Fibroblast of gingiva (primary cell): Measurements from ENCODE around the gene MICAL2.

Source experiments
- DNase-seq: peaks from one replicate; pipeline ENCODE4 v3.0.0-alpha.2; 2011; ENCODE audit warnings: low read depth

Gene MICAL2

DNA sequence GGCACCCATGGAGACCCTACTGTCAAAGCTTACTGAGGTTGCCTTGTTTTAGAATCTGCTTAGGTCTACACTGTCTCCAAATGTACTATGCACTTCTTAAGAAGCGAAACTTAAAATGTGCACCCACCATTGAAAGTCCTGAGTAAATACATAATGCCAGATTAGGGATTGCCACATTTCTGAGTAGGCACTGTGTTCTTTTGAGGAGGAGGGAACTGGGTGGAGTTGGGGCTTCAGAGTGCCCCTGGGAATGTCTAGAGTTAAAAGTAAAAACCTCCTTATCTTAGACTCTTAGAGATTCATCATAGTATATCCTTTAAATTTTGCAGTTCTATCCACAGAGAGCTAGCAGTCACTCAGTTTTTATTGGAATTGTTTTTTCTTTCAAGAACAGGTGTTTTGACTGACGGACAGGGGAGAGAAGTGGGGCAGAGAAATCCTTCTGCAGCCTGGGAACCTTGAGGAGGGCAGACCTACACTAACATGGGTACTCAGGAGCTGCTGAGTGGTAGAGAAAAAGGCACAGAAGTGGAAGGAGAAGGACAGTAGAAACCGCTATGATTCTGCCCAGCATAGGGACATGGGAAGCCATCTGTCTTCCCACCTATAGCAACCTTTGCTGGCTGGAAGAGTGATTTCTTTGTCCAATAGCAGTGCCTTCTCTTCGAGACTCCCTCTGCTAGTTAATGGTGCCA lies 33.4 kb upstream of the MICAL2 start:
- peak; percentile 65 for DNase-seq

DNA sequence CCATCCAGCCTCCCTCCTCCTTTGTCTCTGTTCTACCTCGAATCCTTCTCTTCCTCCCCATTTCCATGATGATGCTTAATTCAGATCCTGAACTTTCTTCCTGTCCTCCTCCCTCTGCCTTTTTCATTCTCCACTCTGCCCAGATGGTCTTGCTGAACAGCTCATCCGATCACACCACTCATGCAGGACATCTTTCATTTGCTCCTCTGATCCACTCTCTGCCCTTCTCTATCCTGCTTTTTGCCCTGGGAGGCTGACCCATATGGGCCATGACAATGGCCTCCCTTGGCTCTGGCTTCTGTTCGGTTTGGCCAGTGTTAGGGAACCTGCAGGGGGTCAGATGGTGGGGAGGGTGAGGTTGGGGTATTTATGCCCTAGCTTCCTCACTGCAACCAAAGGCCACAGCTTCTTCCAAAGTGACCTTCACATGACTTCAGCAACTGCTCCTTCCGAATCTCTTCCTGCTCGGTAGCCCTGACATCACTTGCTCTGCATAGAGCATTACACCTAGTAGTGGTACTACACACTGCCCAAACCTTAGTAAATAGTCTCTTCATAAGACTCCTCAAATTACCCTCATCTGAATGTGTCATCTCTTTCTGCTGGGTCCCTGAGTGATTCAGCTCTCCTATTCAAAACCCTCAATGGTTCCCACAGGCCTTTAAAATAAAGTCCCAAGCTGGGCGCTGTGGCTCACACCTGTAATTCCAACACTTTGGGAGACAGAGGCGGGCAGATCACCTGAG lies 32.7 kb upstream of the MICAL2 start:
- no peak for DNase-seq

DNA sequence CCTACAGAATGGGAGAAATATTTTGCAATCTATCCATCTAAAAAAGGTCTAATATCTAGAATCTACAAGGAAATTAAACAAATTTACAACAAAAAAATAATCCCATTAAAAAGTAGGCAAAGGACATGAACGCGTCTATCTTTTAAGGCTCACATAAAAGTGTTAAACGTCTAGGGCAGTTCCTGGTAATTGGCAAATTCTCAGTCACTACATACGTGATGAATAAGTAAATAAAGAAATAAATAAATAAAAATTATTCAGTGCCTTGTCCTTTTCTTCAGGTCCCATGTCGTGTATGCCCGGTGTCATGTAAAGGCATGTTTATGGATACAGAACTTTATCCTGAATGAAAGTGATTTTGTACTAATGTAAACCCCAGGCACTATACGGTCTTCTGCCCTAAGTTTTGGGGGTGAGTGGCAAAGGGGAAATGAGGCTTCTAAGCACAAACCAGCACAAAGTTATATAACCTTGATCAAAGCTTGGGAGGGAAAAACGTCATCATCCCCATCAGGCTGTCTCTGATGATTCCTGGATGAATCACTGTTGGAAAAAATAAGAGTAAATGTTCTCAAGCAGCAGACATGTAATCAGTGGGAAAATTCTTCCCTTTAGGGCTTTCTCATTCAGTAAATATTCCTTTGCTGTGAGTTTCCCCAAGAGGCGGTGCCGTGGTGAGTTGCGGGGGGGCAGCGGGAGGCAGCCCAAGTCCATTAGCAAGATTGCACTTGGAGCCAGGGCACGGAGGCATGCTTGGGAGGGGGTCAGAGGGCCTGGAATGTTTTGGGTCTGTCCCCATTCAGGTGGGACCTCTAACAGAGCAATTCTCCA lies 30.4 kb upstream of the MICAL2 start:
- DNase-seq: peak; percentile 92

DNA sequence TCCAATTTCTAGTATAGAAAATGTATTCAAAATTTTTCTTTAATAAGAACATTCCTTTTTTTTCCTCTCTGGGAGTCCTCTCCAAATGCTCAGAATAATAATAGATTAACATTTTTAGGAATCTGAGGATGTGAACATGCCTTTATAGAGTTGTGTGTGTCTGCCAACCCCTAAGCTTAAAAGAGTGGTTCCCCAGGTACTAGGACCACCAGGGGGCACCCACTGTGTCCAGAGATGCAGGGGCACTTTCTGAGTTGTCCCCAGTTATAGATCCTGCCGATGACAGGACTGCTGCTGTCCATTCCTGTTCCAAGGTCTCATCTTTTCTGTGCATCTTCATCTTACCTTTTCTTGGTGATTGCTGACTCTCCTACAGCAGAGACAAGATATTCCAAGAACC lies 27.0 kb upstream of the MICAL2 start:
- DNase-seq: no peak

DNA sequence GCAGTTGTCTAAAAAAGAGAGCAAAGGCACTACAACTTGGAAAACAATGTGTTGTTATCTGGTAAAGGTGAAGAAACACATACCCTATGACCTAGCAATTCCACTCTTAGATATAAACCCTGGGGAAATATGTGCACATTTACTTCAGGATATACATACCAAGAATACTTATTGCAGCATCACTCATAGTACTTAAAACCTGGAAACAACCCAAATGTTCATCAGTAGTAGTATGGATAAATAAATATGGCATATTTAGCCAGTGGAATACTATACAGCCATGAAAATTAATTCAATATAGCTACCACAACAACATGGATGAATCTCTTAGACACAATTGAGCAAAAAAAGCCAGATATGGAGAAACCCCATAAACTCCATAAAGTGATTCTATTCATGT lies 26.1 kb upstream of the MICAL2 start:
- no peak for DNase-seq

DNA sequence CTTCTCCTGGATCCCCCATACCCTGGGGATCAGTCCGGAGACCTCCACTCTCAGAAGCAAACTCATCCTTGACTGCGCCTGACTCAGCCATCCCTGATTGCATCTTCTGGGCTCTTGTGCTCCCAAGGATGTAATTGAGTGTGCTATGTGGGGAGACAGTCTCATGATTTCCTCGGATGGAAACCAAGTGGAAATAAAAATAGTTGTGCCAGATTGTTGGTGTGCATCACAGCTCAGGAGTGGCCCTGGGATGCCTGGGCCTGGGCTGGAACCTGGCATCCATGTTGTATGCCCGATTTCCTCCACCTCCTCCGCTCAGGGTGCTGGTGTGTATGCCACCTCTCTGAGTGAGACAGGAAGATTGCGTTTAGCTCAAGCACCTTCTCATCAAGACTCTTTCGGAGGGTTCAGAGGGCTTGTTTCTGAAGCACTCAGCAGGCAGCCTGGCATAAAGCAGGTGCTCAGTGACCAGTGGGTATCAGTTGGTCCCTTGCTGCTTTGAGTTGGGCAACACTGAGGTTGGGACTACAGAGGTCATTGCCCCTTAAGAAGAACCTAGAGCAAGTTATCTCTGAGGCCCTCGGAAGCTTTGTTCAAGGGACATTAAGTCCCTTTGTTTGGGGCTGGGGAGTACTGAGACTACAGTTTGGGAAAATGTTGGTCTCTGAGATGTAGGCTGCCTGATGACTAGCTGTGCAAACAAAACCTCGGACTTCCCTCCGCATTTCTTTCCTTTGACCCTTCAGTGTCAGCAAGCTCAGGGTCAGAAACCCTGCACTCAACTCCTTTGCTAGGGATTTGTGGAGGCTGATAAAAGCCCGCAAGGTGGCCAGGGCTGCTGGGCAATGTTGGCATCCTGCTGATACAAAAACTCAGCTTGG lies 24.8 kb upstream of the MICAL2 start:
- DNase-seq: peak; percentile 50

DNA sequence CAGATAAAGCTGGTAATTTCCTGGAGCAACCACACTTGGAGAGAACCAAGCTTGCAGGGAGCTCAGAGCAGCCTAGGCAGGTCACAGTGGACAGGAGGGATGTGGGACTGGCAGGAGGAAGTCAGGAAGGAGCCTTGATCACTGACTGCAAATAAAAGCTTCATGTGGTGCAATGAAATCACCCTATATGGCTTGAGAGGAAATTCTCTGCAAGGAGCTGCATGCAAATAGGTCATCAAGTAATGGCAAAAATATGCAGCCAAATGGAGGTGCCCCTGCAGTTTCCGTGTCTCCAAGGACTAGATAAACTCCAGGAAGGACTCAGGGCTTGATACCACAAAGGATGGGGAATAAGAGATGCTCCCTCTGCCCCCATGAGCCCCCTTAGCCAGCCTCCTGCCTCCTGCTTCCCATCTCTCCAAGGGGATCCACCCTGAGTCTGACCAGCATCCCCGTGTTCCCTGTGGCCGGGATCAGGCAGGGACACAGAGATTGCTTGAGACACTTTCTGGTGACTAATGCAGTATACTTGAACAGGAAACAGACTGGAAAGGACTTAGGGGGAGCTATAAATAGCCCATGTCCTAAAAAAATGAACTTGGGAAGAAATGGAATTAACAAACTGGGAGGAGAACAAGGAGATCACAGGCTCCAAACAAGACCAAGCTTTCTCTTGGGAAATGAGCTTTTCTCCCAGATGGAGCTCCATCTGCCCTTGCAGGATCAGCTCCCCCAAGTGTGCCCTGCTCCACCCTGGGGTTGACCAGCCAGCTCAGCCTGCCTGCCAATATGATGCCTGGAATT lies 23.9 kb upstream of the MICAL2 start:
- peak; percentile 95 for DNase-seq

DNA sequence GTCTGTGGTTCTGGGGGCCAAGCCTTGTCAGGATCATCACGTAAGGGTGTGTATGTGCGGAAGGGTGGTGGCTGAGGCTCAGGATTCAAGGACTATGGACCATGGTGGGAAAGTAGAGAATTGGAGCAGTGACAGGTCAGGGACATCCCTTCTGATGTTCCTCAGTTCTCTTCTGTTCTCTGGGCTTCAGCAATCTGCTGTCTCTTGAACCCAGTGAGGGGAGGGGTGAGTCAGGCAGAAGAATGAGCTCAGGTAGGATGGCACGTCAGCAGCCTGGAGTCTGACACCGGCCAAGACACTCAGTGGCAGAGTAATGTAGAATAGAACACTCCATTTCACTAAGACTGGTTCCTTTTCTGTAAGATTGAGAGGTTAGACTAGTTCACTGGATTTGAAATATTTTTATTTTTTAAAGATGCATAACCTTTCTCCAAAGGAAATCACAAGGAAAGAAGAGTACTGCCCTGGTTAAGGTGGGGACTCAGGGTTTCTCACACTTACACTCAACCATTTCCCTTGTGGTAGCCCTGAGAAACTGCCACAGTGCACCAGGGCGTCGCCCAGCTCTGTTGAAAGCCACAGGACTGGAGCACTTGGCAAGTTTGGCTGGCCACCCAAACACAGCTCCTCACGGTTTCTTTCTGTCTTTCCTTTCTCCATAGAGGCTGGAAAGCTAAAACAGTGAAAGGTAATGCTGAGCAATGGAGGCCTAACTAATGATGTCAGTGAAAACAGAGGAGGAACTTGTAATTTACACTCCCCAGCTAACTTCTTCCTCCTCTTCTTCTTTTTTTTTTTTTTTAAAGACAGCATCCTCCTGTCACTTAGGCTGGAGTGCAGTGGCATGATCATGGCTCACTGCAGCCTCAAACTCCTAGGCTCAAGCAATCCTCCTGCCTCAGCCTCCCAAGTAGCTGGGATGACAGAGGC lies 23.1 kb upstream of the MICAL2 start:
- peak; percentile 82 for DNase-seq

DNA sequence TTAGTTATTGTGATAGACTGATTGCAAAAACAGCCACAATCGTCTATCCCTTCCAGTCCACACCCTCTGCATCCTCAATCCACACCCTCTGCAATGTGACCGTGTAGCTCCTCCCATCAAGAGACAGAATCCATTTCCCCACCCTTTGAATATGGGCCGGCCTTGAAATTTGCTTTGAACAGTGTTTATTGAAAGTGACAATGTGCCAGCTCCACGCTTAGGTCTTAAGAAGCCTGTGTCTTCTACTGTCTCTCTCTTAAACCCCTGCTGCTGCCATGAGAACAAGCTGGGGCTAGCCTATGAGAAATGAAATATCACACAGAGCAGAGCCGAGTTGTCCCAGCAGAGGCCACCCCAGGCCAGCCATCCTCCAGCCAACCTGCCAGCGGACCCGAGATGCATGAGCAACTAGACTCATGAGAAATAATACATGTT lies 22.3 kb upstream of the MICAL2 start:
- peak; percentile 91 for DNase-seq

DNA sequence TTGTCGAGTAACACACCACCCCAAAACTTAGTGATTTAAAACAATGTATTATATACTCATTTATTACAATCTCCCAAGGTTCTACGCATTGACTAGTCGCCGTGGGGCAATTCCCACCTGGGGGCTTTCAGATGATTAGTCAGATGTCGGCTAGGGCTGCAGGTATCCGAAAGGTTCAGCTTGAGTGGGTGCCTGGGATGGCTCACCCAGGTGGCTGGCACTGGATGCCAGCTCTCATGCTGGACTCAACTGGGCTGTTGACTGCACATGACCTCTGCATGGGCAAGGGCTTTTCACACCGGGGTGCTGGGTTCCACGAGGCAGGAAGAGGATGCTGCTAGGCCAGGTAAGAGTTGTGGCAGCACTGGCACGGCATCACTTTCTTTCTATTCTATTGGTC lies 21.9 kb upstream of the MICAL2 start:
- no peak for DNase-seq

DNA sequence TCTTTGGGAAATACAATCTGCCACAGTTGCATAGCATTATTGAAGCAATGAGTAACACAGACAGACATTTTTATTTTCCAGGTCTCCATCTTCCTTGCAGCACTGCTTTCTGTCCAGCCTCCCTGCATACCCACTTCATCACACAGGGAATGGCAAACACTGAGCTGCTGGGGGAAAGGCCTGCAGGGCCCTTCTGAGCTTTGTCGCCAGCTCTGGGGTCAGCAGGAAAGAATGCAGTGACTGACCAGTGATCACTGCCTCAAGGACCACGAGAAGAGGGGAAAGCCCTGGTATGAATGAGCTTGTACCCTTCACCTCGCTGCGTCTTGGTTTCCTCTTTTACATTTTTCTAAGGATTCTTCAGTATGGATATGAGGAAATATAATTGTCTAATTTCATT lies 21.3 kb upstream of the MICAL2 start:
- no peak for DNase-seq

DNA sequence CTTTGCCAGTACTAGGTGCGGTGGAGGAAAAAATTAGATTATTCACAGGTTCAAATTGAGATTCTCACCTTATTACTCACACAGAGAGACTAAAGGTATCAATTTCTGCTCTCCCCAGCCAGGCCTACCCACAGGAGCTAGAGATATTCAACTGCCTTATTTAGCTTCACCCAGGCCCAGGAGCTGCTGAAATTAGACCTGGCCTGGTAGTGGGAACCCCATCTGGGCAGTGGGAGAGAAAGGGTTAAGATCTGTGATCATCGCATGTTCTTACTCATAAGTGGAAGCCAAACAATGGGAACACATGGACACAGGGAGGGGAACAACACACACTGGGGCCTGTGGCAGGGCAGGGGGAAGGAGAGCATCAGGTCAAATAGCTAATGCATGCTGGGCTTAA lies 20.9 kb upstream of the MICAL2 start:
- DNase-seq: no peak

DNA sequence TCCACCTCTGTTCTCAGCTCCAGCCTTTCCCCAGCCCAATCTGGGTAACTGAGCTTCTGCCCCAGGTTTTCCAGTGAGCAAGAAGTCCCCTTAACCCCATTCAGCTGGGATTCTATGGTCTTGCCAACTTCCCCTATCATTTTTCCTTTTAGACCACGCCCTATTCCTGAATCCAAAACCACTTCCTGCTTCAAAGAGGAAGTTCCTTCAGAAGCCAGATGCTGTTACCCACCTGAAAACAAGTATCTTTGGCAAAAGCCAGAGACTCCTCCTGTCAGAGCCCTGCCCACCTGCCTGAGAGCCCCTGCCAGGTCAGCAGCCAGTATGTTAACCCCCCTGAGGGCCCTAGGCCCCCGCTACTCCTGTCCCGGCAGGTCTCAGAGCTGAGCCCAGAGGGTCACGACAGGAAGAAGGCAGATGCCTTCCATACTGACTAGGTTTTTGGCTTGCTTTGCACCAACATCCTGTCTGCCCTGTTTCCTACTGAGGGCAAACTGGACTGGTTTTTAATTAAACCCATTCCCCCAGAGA lies 20.3 kb upstream of the MICAL2 start:
- peak; percentile 46 for DNase-seq

DNA sequence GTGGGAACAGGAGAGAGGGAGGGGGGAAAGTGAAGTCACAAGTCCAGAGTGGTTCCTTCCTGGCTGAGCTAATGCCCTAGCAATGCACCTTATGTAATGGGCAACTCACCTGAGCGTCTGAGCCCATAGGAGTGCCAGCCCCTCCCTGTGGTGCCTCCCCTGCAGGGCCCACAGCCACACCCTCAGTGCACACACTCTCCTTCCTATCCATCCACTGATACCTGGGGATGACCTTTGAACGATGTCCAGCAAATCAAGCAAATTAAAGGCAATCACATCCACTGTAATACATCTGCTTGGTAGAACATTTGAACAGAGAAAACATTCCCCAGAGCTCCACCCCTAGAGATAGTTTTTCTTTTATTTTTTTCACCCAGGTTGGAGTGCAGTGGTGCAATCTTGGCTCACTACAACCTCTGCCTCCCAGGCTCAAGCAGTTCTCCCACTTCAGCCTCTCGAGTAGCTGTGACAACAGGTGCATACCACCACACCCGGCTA lies 19.6 kb upstream of the MICAL2 start:
- DNase-seq: no peak

DNA sequence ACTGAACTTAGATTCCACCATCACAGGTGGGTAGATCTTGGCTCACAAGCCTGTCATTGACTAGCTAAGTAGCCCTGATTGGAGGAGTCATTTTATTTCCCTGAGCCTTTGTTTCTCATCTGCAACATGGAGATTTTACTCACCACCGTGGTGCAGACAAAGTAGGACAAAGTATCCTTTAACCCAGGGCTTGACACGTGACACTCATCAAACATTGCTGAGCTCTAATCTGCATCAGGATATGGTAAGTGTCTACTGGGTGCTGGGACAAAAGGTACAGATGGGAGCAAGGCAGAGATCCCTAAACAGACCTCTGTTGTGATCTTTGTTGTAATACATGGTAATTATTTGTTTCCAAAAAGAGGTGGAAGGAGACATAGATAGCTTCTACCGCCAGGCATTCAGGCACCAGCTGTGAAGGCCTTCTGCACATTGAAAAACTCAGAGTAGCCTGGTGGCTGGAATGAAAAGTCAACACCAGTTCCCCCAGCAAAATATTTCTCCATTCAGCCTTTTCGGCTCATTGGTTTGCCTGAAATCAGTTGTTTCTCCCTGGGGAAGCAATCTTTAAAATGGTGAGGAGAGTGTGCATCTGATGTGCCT lies 18.3 kb upstream of the MICAL2 start:
- DNase-seq: no peak

DNA sequence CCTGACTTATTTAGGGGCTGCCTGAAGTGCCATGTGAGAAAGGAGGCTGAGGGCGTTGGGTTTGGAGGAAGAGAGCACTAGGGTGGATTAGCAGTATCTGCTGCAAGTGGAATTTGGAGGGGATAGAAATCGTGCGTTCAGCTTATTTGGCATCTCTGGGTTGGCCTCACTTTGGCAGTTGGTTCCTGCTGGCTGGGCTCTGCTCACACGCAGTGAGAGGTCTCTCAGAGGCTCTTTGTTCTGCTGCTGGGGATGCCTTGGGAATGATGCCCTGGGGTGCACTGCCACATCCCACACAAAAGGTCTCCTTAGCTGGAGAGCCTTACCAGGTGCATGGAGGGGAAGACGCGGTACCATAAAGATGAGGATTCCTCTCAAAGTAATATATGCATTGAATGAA lies 17.7 kb upstream of the MICAL2 start:
- no peak for DNase-seq

DNA sequence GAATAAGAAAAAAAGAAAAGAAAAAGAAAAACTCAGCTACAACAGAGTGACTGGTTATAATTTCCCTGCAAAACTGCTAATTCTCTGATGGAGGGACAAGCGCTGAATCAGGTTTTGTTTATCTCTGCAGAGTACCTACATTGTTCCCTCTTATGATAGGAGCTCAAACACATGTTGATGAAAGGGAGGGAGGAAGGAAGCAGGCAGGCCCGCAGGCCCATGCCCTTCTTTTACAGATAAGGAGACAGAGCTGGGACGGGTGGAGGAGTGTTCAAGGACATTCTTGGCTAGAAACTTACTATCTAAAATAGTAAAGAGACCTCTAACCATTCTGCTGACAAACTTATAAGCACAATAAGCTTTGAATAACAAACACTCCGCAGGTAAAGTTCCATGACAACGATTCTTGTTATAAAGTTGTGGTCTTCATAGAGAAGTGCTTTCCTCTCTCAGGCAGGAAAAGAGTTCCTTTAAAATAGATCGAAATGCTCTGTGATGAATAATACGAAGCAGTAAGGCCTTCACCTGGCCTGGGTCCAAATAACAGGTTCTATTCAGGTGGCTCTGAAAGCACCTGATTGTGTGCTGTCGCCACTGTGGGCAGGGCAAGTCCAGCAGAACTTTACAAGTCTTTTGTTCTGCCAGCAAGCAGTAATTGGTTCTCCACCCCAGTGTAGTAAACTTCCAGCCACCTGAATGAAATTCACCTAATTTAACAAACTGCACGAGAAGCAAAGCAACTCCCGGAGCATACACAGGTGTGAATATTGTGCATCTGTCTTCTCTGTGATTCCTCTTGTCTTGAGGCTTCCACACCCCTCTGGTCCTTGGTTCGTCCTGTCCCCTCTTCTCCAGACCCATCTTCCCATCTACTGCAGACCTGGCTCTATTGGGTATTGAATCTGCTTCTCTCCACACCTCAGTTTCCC lies 15.3 kb upstream of the MICAL2 start:
- no peak for DNase-seq

DNA sequence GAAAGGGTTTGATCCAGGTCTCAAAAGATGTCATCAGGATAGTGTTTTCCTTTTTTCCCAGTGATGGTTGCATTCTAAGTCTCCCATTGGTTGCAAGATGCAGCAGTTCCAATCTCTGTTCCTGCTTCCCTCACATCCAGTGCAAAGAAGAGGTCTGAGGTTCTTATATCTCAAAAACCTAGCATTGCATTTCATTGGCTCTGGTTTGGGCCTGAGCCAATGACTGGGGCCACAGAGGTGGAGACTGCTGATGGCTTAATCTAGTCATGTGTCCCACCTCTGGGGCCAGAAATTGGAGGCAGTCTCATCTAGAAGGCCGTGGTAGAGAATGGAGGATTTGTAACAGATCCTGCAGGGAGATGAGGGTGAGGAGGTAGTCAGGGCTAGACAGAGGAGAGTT lies 13.2 kb upstream of the MICAL2 start:
- no peak for DNase-seq
